Activated gamma-delta T cell treated with Interleukin-2 at 50 U/mL for 16 hours (primary cell): ENCODE results near the gene PIK3R6.

Experiments
- DNase-seq: peaks from one replicate; pipeline ENCODE4 v3.0.0-alpha.2; 2020

Gene PIK3R6

GRCh38 chr17:8789743-8790142 is 77.7 kb downstream of the PIK3R6 start:
- DNase-seq = no peak

GRCh38 chr17:8788998-8789397 is 78.5 kb downstream of the PIK3R6 start:
- no peak for DNase-seq

GRCh38 chr17:8785547-8786413 is 81.7 kb downstream of the PIK3R6 start:
- peak; percentile 63 for DNase-seq

DNA sequence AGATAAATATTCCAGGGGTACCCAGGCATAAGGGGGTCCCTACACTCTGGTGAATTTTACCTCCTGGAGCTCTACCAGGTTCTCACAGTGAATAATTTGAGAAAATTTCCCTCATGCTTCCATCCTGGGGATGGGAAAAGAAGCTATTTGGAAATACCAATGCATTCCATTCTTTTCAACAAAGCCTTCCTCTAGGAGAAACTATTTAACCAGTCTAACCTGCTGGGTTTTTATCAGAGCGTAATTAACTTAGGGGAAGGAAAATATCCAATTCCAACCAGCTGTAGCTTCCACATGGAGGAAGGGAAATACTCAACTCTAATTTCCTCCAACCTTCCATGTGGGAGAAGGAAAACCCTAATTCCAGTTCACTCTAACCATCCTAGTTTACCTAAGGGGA is 85.3 kb downstream of the PIK3R6 start:
- DNase-seq = no peak

GRCh38 chr17:8781776-8782175 is 85.7 kb downstream of the PIK3R6 start:
- no peak for DNase-seq

GRCh38 chr17:8776881-8777280 is 90.6 kb downstream of the PIK3R6 start:
- DNase-seq = no peak

DNA sequence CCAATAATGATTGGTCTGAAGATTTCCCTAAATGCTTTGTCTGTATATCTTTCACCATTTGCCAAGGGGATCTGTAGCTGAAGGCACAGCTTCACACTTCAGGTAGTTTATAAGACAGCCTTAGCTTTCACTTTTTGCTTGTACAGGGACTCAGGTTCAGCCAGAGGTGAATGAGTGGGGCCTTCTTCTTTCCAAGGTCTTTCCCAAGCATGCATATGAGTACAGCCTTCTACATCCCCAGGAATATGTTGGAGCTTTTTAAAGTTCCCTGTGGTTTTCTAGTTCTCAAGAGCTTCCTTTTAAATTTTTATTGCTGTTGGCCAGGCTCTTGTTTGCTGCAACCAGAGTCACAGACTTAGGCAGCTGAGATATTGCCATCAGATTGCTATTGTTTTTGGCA is 91.2 kb downstream of the PIK3R6 start:
- DNase-seq = no peak

- DNase-seq = no peak
Measured at GRCh38 chr17:8766731-8767130, 100.7 kb downstream of the PIK3R6 start.

DNA sequence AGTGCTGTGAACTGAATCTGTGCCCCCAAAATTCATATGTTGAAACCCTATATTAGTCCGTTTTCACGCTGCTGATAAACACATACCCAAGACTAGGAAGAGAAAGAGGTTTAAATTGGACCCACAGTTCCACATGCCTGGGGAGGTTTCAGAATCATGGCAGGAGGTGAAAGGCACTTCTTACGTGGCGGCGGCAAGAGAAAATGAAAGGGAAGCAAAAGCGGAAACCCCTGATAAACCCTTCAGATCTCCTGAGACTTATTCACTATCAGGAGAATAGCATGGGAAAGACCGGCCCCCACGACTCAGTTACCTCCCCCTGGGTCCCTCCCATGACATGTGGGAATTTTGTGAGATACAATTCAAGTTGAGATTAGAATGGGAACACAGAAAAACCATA is 105.5 kb downstream of the PIK3R6 start:
- no peak for DNase-seq

GRCh38 chr17:8758137-8758596 is 109.3 kb downstream of the PIK3R6 start, which contains the start of gene SPDYE4:
SPDYE4 (minus strand) TSS chr17:8758546; CDS start chr17:8758382, 164 bp downstream.
- no peak for DNase-seq

GRCh38 chr17:8757189-8757588 is 110.3 kb downstream of the PIK3R6 start:
- DNase-seq = no peak

- no peak for DNase-seq
Measured at GRCh38 chr17:8755590-8756255, 111.8 kb downstream of the PIK3R6 start.

DNA sequence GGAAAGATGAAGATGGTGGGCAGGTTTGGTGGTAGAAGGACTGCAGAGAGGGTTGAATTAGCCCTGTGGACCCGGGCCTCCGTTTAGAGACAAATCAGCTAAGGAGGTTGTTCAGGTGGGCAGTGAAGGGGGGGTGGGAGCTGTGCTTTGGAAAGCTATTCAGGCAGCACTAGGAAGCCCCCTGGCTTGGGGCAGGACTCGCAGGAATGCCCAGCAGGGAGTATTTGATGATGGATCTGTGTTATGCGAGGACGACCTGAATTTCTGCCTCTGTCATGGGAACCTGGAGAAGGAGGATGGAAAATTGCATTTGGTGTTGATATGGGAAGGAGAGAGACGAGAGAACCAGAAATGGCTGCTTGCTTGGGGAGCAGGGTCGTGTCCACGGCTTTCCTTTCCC is 112.6 kb downstream of the PIK3R6 start:
- no peak for DNase-seq

- no peak for DNase-seq
Measured at GRCh38 chr17:8753976-8754440, 113.5 kb downstream of the PIK3R6 start.

DNA sequence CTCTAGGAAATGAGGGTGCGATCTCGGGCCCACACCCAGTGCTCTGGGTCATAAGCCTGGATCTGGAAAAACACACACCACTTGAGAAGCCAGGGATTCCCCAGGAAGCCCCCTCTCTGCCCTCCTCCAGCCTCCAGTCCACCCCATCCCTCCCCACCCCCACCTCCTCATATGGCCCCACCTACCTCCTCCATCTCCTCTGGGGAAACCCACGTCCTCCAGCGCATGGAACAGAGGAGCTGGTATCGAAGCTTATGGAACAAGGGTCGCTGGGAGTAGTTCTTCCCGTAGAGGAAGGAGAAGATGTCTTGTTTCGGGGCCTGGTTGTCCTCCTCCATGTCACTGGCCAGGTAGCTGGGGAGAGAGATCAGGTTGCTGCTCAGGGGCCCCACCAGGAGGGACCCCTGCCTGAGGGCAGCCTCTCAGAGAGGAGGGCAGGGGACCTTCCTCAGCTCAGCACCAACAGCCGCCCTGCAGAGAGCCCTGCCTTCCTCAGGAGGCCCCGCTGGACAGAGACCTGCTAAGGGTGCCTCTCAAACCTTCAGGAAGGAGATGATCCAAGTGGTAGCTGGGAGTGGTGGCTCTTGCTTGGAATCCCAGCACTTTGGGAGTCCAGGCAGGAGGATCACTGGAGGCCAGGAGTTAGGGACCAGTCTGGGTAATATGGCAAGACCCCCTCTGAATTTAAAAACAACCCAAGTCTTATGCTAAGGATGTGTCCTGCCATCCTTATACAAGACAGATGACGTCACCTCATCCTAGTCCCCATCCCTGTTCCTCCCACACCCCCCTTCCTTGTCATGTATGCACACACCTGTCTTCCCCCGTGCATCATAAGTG is 114.1 kb downstream of the PIK3R6 start:
- DNase-seq = no peak
